Tibial nerve (tissue), 4 donors: Measurements from ENCODE around the gene DGUOK. TPM values are rescaled to one million over a fixed set of nuclear protein-coding genes. Genes with fewer than 3 reads are reported as not detected.

Experiments
- DNase-seq, 2 donors: peaks; one replicate each; pipeline ENCODE4 v3.0.0-alpha.2; 2019; ENCODE audit warnings: low spot score in 2 of 2
- H3K27ac ChIP-seq, 4 donors: fragments of 200-600 bp; sonication (generic) in 3 of 4; one replicate each; pipeline ENCODE4 v1.5.1; 2017 to 2019; ENCODE audit warnings: mild to moderate bottlenecking in 1 of 4
- H3K27me3 ChIP-seq, 2 donors: fragments of 200-600 bp; sonication (generic) in 1 of 2; one replicate each; pipeline versions ENCODE4 v1.5.1 to v1.6.0; 2017 to 2019
- H3K36me3 ChIP-seq, 3 donors: fragments of 200-600 bp; sonication (generic); one replicate each; pipeline ENCODE4 v1.5.1; 2018 to 2019
- H3K4me1 ChIP-seq, 4 donors: fragments of 200-600 bp; sonication (generic) in 3 of 4; one replicate each; pipeline ENCODE4 v1.5.1; 2017 to 2019
- H3K4me3 ChIP-seq, 4 donors: fragments of 200-600 bp; sonication (generic) in 3 of 4; one replicate each; pipeline ENCODE4 v1.5.1; 2017 to 2019; ENCODE audit warnings: mild to moderate bottlenecking in 1 of 4, moderate library complexity in 1 of 4
- H3K9me3 ChIP-seq, 4 donors: fragments of 200-600 bp; sonication (generic) in 3 of 4; one replicate each; pipeline ENCODE4 v1.5.1; 2017 to 2019
- EP300 ChIP-seq, 2 donors: sonication (generic); formaldehyde crosslinking; IDR thresholded peaks; one replicate each; pipeline ENCODE4 v1.6.1; 2017; ENCODE audit warnings: antibody characterized with exemption in 2 of 2, mild to moderate bottlenecking in 1 of 2
- POLR2A ChIP-seq, 2 donors: fragments of 450-650 bp; IDR thresholded peaks; one replicate each; pipeline ENCODE4 v1.6.1; 2017; ENCODE audit warnings: antibody characterized with exemption in 2 of 2, mild to moderate bottlenecking in 2 of 2, moderate library complexity in 2 of 2
- WGBS, 2 donors: methylation state at CpG; one replicate each; pipeline ENCODE4 v1.1.5; 2018; 5-methylcytosine and 5-hydroxymethylcytosine counted together
- total RNA-seq, 4 donors: library from RNA; depleted of rRNA; stranded (reverse); fragments of >200 nt; gene quantifications; one replicate each; pipeline ENCODE4 v1.1.0, GENCODE V29; 2016
- TF ChIP-seq, protein P1 (sequence below), 5 experiments: fragments of 200-600 bp in 3 of 5; fragments of 450-650 bp in 2 of 5; sonication (generic) in 3 of 5; IDR thresholded peaks; one replicate each; pipeline ENCODE4 v1.5.1; 2016 to 2019; ENCODE audit warnings: antibody characterized with exemption in 5 of 5, mild to moderate bottlenecking in 3 of 5, moderate library complexity in 2 of 5

The DGUOK gene
- total RNA-seq, 4 donors from 2014 or later, result 36.9 to 63.9 (median 44.0) TPM

DNA sequence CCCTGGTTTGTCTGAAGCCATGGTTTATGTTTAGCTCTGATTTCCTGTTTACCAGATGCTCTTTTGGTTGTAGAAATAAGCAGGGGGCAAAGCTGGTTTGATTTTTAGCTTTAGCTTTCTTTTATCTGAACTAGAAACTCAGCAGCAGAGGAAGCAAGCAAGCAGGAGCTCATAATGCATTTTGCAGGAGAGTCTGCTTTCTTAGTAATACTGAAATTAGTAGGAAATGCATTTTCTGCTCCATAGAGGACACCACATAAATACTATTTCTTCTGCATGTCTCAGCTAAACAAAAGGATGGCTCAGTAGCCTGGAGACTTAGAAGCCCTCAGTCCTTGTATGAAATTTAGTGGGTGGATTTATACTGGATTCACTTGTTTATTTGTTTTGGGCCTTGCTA, 23.1 kb downstream of the DGUOK start:
- H3K27me3 ChIP-seq, result no peaks in the 10 kb centered on the region
- peaks cover 0 to 34% (median 3%) of the 10 kb centered on the region in 4 donors for H3K4me1 ChIP-seq
- peaks cover 0 to 93% (median 0%) of the 10 kb centered on the region in 3 donors for H3K36me3 ChIP-seq
- no peaks in the 10 kb centered on the region for H3K9me3 ChIP-seq
- no peak overlapping the region for H3K27ac ChIP-seq
- TF ChIP-seq POLR2A (IDR thresholded peaks at IDR 0.05), result no peak
- DNase-seq, result no peak
- H3K4me3 ChIP-seq, result no peak overlapping the region

GRCh38 chr2:73952499-73953446, 26.1 kb downstream of the DGUOK start:
- TF ChIP-seq, protein P1, sequence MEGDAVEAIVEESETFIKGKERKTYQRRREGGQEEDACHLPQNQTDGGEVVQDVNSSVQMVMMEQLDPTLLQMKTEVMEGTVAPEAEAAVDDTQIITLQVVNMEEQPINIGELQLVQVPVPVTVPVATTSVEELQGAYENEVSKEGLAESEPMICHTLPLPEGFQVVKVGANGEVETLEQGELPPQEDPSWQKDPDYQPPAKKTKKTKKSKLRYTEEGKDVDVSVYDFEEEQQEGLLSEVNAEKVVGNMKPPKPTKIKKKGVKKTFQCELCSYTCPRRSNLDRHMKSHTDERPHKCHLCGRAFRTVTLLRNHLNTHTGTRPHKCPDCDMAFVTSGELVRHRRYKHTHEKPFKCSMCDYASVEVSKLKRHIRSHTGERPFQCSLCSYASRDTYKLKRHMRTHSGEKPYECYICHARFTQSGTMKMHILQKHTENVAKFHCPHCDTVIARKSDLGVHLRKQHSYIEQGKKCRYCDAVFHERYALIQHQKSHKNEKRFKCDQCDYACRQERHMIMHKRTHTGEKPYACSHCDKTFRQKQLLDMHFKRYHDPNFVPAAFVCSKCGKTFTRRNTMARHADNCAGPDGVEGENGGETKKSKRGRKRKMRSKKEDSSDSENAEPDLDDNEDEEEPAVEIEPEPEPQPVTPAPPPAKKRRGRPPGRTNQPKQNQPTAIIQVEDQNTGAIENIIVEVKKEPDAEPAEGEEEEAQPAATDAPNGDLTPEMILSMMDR (IDR thresholded peaks at IDR 0.05), result no peak
- TF ChIP-seq EP300 (IDR thresholded peaks at IDR 0.05) (peak in 1 of 2 donors; percentile 68), POLR2A (IDR thresholded peaks at IDR 0.05) (no peak)
- peak in 1 of 2 donors; percentile 21 for DNase-seq
- peaks cover 0 to 94% (median 0%) of the 10 kb centered on the region in 3 donors for H3K36me3 ChIP-seq

DNA sequence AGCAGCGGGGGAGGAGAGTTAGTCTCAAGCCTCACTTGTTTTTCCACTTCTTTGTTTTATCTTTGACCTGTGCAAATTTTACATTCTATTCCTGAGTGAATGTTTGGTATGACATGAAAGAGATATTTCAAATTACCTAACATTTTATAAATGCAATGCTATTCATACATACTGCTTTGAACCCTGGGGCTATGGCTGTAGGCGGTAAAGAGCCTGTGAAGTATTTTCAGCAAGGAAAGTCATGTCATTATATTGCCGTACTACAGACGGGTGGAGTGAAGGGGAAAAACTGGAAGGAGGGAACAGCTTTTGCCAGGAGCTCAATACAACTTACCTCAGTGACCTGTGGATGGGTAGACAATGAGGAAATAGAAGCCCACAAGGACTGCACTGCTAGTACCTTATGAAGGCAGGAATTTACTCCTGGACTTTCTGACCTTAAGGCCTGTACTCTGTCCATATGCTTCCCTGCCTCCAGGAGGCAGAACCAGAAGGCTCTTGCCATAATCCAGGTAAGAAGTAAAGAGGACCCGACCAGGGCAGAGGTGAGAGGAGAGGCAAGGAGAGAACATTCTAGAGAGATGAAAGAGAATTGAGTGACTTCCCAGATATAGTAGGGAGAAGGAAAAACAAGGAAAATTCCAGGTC, 29.7 kb downstream of the DGUOK start:
- Histone ChIP-seq H3K9me3 (no peaks in the 10 kb centered on the region), H3K4me1 (peaks cover 0 to 16% (median 3%) of the 10 kb centered on the region in 4 donors), H3K27ac (no peak overlapping the region), H3K4me3 (no peak overlapping the region), H3K27me3 (no peaks in the 10 kb centered on the region), H3K36me3 (peaks cover 0 to 99% (median 10%) of the 10 kb centered on the region in 3 donors)
- 80 to 81% methylated on average over 5 of the region's 5 CpGs for WGBS, 2 donors
- no peak for TF ChIP-seq POLR2A (IDR thresholded peaks at IDR 0.05)
- no peak for TF ChIP-seq EP300 (IDR thresholded peaks at IDR 0.05)
- TF ChIP-seq, protein P1 (IDR thresholded peaks at IDR 0.05), result no peak
- no peak for DNase-seq

More at GRCh38 chr2:73952499-73953446, 26.1 kb downstream of the DGUOK start:
- WGBS, 2 donors, result 53 to 59% methylated on average over 12 of the region's 12 CpGs
- H3K9me3 ChIP-seq, result no peaks in the 10 kb centered on the region
- H3K4me1 ChIP-seq, result peaks cover 0 to 29% (median 3%) of the 10 kb centered on the region in 4 donors
- no peak overlapping the region for H3K4me3 ChIP-seq
- no peaks in the 10 kb centered on the region for H3K27me3 ChIP-seq
- peak overlapping the region in 1 of 4 donors; percentile 13 for H3K27ac ChIP-seq

DNA sequence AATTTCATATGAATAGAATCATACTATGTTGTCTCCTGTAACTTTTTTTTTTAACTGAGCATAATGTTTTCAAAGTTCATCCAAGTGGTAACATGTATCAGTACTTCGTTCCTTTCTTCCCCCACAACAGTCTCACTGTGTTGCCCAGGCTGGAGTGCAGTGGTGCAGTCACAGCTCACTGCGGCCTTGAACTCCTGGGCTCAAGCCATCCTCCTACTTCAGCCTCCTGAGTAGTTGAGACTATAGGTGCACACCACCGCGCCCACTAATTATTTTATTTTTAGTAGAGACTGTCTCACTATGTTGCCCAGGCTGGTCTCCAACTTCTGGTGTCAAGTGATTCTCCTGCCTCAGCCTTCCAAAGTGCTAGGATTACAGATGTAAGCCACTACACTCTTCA, 34.6 kb downstream of the DGUOK start:
- H3K27me3 ChIP-seq, result no peaks in the 10 kb centered on the region
- WGBS, 2 donors, result 96 to 98% methylated on average over 4 of the region's 4 CpGs
- H3K36me3 ChIP-seq, result peaks cover 0 to 67% (median 10%) of the 10 kb centered on the region in 3 donors
- no peaks in the 10 kb centered on the region for H3K4me1 ChIP-seq
- no peak overlapping the region for H3K4me3 ChIP-seq
- H3K9me3 ChIP-seq, result peaks cover 0 to 9% (median 0%) of the 10 kb centered on the region in 4 donors
- TF ChIP-seq, protein P1 (IDR thresholded peaks at IDR 0.05), result no peak
- TF ChIP-seq EP300 (IDR thresholded peaks at IDR 0.05), result no peak
- H3K27ac ChIP-seq, result no peak overlapping the region
- DNase-seq, result no peak

DNA sequence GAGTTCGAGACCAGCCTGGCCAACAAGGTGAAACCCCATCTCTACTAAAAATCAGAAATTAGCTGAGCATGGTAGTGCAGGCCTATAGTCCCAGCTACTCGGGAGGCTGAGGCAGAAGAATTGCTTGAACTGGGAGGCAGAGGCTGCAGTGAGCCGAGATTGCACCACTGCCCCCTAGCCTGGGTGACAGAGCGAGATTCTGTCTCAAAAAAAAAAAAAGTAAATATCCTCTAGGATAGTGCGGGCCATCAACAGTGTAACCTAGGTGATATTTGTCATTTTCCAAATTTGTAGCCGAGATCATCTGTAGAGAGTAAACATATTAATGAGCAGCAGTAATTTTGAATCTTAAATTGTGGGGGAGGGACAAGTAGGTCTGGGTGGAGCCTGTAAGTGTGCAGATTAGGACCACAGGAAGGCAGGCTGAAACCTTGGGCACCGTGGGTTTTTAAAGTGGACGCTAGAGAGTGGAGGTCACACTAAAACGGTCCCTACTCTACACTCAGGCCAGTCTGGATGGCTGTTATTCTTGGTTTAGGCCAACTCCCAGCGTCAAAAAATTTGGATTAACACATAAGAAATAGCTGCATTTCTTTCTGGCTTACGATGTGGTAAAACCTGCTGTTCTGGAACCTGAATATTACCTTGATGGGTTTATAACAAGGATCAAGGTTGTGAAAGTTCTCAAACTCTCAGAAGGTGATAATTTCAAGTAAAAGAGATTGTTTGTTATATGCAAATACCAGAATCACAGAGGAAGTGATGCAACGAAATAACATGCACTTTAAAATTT, 35.3 kb downstream of the DGUOK start:
- H3K27me3 ChIP-seq, result no peaks in the 10 kb centered on the region
- no peak overlapping the region for H3K4me3 ChIP-seq
- H3K4me1 ChIP-seq, result no peaks in the 10 kb centered on the region
- DNase-seq, result no peak
- H3K27ac ChIP-seq, result no peak overlapping the region
- peaks cover 0 to 60% (median 10%) of the 10 kb centered on the region in 3 donors for H3K36me3 ChIP-seq
- peaks cover 0 to 9% (median 0%) of the 10 kb centered on the region in 4 donors for H3K9me3 ChIP-seq
- TF ChIP-seq, protein P1 (IDR thresholded peaks at IDR 0.05), result no peak
- TF ChIP-seq POLR2A (IDR thresholded peaks at IDR 0.05), result no peak
- 86 to 88% methylated on average over 12 of the region's 12 CpGs for WGBS, 2 donors
